Measurements from ENCODE around the gene FBXL16.

Gene FBXL16

GRCh38 chr16:654034-654433, 51.6 kb downstream of the FBXL16 start:
- H3K4me3 ChIP-seq (ENCODE audit: low read depth, low read length), result no peak overlapping the region
- no peak for DNase-seq (ENCODE audit: low read depth)
- no peak for TF ChIP-seq CTCF (IDR thresholded peaks at IDR 0.05; ENCODE audit: insufficient read depth, low read depth, low read length, missing control alignments)

GRCh38 chr16:652454-653305, 52.9 kb downstream of the FBXL16 start:
- no peak overlapping the region for H3K4me3 ChIP-seq (ENCODE audit: low read depth, low read length)
- TF ChIP-seq CTCF (IDR thresholded peaks at IDR 0.05; ENCODE audit: insufficient read depth, low read depth, low read length, missing control alignments), result no peak
- no peak for DNase-seq (ENCODE audit: low read depth)

GRCh38 chr16:651844-652243, 53.8 kb downstream of the FBXL16 start:
- no peak for TF ChIP-seq CTCF (IDR thresholded peaks at IDR 0.05; ENCODE audit: insufficient read depth, low read depth, low read length, missing control alignments)
- no peak overlapping the region for H3K4me3 ChIP-seq (ENCODE audit: low read depth, low read length)
- no peak for DNase-seq (ENCODE audit: low read depth)

GRCh38 chr16:649631-650030, 56.0 kb downstream of the FBXL16 start:
- peak overlapping the region; percentile 75 for H3K4me3 ChIP-seq (ENCODE audit: low read depth, low read length)
- peak; percentile 49 for DNase-seq (ENCODE audit: low read depth)
- no peak for TF ChIP-seq CTCF (IDR thresholded peaks at IDR 0.05; ENCODE audit: insufficient read depth, low read depth, low read length, missing control alignments)

GRCh38 chr16:648781-649589, 56.6 kb downstream of the FBXL16 start, which contains the start of gene WDR90:
Gene WDR90 (plus strand): TSS chr16:649365. CDS start chr16:649417, 52 bp downstream.
- TF ChIP-seq CTCF (IDR thresholded peaks at IDR 0.05; ENCODE audit: insufficient read depth, low read depth, low read length, missing control alignments), result no peak
- H3K4me3 ChIP-seq (ENCODE audit: low read depth, low read length), result peak within 1 kb of the TSS; percentile 75
- peak; percentile 94 for DNase-seq (ENCODE audit: low read depth)

- H3K4me3 ChIP-seq (ENCODE audit: low read depth, low read length), result peak overlapping the region; percentile 75
- peak; percentile 73 for TF ChIP-seq CTCF (IDR thresholded peaks at IDR 0.05; ENCODE audit: insufficient read depth, low read depth, low read length, missing control alignments)
- peak; percentile 76 for DNase-seq (ENCODE audit: low read depth)
These were observed 57.4 kb downstream of the FBXL16 start for GRCh38 chr16:648071-648780.

All from GM12865 (cell line).